Skeletal muscle satellite cell (primary cell): ENCODE data around the gene NXPE4. TPM values are rescaled to one million over a fixed set of nuclear protein-coding genes. Genes with fewer than 3 reads are reported as not detected.

Source experiments
- H3K27me3 ChIP-seq: 2 replicates; pipeline ENCODE4 v1.7.0; 2013; ENCODE audit warnings: low read length; ENCODE audit not compliant: control insufficient read depth, insufficient read depth
- H3K36me3 ChIP-seq: 2 replicates; pipeline ENCODE4 v1.7.0; 2013; ENCODE audit warnings: mild to moderate bottlenecking, control low read depth, low read length; ENCODE audit not compliant: insufficient read depth
- H3K4me1 ChIP-seq: 2 replicates; pipeline ENCODE4 v1.7.0; 2013; ENCODE audit warnings: low read length; ENCODE audit not compliant: control insufficient read depth, insufficient read depth
- H3K4me2 ChIP-seq: 2 replicates; pipeline ENCODE4 v1.7.0; 2013; ENCODE audit warnings: mild to moderate bottlenecking, low read length
- H3K4me3 ChIP-seq: 2 replicates; pipeline ENCODE4 v1.7.0; 2013; ENCODE audit warnings: low read length
- H3K9ac ChIP-seq: 2 replicates; pipeline ENCODE4 v1.7.0; 2013; ENCODE audit warnings: mild to moderate bottlenecking, low read depth, low read length, moderate library complexity
- H3K9me3 ChIP-seq: replicated peaks from 2 replicates; pipeline ENCODE4 v1.7.0; 2013; ENCODE audit warnings: mild to moderate bottlenecking, control low read depth, low read length
- small RNA-seq: library from RNA; depleted of rRNA; stranded (forward); fragments of <200 nt; gene quantifications from one replicate; pipeline ENCODE3, GENCODE V24; 2012

Gene NXPE4

GRCh38 chr11:114551060-114551459 lies 44.5 kb downstream of the NXPE4 start:
- H3K27me3 ChIP-seq: no peaks in the 10 kb centered on the region
- H3K9me3 ChIP-seq: no peaks in the 10 kb centered on the region
- no peak overlapping the region for H3K4me3 ChIP-seq
- H3K4me1 ChIP-seq: peaks cover 5% of the 10 kb centered on the region
- no peak overlapping the region for H3K4me2 ChIP-seq
- H3K9ac ChIP-seq: no peak overlapping the region
- no peaks in the 10 kb centered on the region for H3K36me3 ChIP-seq

DNA sequence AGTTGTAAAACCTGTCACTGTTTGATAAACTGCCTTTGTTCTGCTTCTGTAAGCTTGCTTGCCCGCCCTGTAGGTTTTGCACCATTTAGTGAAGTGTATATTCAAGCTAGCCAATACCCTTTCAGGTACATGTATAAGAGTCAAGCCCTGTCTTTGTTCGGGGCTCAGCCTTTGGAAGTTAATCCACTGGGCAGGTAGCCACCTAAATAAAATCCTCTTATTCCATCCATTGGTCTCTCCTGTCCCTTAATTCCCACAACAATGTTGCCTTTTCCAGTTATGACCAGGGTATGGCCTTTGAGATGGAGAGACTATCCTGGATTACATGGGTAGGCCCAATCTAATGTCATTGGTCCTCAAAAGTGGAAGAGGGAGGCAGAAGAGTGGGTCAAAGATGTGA lies 69.9 kb downstream of the NXPE4 start:
- Histone ChIP-seq H3K9me3 (peaks cover 4% of the 10 kb centered on the region), H3K4me2 (no peak overlapping the region), H3K9ac (no peak overlapping the region), H3K27me3 (no peaks in the 10 kb centered on the region), H3K4me3 (no peak overlapping the region), H3K4me1 (no peaks in the 10 kb centered on the region), H3K36me3 (no peaks in the 10 kb centered on the region)

DNA sequence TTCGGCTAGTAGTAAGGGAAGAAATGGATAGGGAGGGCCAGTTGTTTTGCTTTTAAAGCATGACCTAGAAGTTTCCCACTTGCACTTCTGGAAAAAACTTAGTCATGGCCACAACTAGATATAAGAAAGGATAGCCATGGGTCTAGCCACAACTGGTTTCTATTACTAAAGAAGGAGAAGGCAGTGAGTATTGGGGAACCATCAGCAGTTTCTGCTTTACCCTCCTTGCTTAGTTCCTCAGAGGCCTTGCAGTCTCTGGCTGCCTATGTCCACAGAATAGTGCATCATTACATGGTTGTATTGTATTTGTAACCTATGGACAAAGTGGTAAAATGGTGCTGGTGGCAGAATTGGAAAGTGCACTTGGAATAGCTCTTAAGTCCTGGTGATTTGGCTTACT lies 71.5 kb downstream of the NXPE4 start:
- H3K4me1 ChIP-seq: no peaks in the 10 kb centered on the region
- no peak overlapping the region for H3K9ac ChIP-seq
- no peaks in the 10 kb centered on the region for H3K36me3 ChIP-seq
- H3K4me2 ChIP-seq: no peak overlapping the region
- no peaks in the 10 kb centered on the region for H3K27me3 ChIP-seq
- H3K9me3 ChIP-seq: peaks cover 4% of the 10 kb centered on the region
- H3K4me3 ChIP-seq: no peak overlapping the region

GRCh38 chr11:114522818-114523217 lies 72.8 kb downstream of the NXPE4 start:
- peaks cover 4% of the 10 kb centered on the region for H3K9me3 ChIP-seq
- no peak overlapping the region for H3K4me3 ChIP-seq
- no peaks in the 10 kb centered on the region for H3K4me1 ChIP-seq
- H3K27me3 ChIP-seq: peaks cover 6% of the 10 kb centered on the region
- no peaks in the 10 kb centered on the region for H3K36me3 ChIP-seq
- no peak overlapping the region for H3K4me2 ChIP-seq
- H3K9ac ChIP-seq: no peak overlapping the region

Small RNAs within 50 kb of the gene (small RNA-seq; reads per million reads assigned to genes)
- gene RF01210: not detected
